ENCODE measurements around the gene PRKAG2. TPM values are rescaled to one million over a fixed set of nuclear protein-coding genes. Genes with fewer than 3 reads are reported as not detected.
"Not testable (repeated sequence)": the region's sequence is repeated elsewhere in the genome, so short reads cannot be mapped to it uniquely, and the experiment has no call there.

Gene PRKAG2
- polyA plus RNA-seq, 4 donors, result 24.9 to 44.4 (median 28.2) TPM

- DNase-seq (ENCODE audit: low read depth in 4 of 4, low spot score in 2 of 4), result no peak
Observed at GRCh38 chr7:151756076-151756731, 120.7 kb downstream of the PRKAG2 start.

DNA sequence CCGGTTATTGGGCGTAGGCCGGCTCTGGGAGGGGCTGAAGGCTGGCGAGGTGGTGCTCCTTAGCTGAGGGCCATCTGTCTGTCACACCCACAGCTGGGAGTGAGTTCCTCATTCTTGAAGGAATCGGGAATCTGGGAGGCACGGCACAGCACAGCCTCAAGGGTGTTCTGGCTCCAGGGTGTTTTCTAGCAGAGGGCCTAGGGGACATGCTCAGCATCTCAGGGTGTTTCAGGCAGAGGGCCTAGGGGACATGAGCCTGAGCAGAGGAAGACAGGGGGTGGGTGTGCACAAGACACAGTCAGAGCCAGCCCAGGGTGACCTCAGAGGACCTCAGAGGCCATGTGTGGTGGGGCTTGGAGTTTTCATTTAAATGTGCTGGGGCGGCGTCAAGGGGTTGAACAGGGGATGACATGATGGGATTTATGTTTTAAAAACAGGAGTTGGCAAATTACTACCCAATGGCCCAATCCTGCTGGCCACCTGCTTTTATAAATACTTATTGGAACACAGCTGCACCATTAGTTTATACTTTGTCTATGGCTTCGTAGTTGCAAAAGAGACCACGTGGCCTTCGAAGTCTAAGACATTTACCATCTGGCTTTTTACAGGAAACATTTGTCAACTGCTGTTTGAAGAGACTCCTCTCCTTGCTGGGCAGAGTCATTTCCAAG lies 121.6 kb downstream of the PRKAG2 start:
- DNase-seq (ENCODE audit: low read depth in 4 of 4, low spot score in 2 of 4), result no peak

- DNase-seq (ENCODE audit: low read depth in 4 of 4, low spot score in 2 of 4), result no peak
Observed at GRCh38 chr7:151754688-151755130, 122.2 kb downstream of the PRKAG2 start.

DNA sequence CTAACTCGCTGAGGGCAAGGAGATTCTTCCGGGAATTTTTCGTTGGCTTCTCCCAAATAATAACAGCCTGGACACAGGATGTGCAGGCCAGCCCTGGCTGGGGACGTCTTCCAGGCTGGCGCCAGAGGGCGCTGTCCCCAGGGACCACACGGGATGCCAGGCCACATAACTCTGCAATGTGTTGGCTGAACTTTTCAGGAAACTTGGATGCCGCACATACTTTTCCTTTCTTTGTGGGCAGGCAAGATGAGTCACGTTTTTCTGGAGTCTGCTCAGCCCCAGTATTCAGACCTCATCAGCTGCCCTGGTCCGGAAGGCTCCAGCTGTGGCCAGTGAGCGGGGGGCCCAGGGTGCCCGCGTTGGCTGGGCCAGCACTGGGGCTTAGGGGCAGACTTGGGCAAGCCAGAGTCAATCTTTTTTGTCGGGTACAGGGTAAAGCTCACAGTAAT lies 122.7 kb downstream of the PRKAG2 start:
- DNase-seq (ENCODE audit: low read depth in 4 of 4, low spot score in 2 of 4), result peak in 1 of 4 donors; percentile 63

- DNase-seq (ENCODE audit: low read depth in 4 of 4, low spot score in 2 of 4), result no peak
Observed at GRCh38 chr7:151752816-151753595, 123.9 kb downstream of the PRKAG2 start.

DNA sequence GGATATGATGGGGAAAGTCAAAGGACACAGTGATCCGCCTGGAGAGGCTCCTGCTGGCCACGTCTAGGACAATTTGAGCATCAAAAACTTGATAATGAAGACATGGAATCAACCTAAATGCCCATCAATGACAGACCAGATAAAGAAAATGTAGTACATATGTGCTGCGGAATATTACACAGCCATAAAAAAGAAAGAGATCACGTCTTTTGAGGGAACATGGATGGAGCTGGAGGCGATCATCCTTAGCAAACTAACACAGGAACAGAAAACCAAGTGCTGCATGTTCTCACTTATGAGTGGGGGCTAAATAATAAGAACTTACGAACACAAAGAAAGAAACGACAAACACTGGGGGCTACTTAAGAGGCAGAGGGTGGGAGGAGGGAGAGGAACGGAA lies 124.9 kb downstream of the PRKAG2 start:
- DNase-seq (ENCODE audit: low read depth in 4 of 4, low spot score in 2 of 4), result no peak

- no peak for DNase-seq (ENCODE audit: low read depth in 4 of 4, low spot score in 2 of 4)
Observed at GRCh38 chr7:151748733-151749132, 128.2 kb downstream of the PRKAG2 start.

DNA sequence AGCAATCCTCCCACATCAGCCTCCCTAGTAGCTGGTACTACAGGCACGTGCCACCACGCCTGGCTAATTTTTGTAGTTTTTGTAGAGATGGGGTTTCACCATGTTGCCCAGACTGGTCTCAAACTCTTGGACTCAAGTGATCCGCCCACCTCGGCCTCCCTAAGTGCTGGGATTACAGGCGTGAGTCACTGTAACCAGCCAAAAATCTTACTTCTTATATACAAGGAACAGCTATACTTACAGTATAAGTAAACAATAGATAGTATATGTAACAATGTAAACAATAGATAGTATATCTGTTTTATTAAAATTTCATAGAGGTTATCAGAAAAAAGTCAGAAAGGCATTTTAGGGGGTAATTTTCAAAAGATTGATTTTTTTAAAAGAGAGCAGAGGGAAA lies 128.9 kb downstream of the PRKAG2 start:
- not testable (repeated sequence) for DNase-seq (ENCODE audit: low read depth in 4 of 4, low spot score in 2 of 4)

- DNase-seq (ENCODE audit: low read depth in 4 of 4, low spot score in 2 of 4), result no peak
Observed at GRCh38 chr7:151745706-151746105, 131.2 kb downstream of the PRKAG2 start.

- no peak for DNase-seq (ENCODE audit: low read depth in 4 of 4, low spot score in 2 of 4)
Observed at GRCh38 chr7:151744656-151745638, 132.0 kb downstream of the PRKAG2 start.

- DNase-seq (ENCODE audit: low read depth in 4 of 4, low spot score in 2 of 4), result no peak
Observed at GRCh38 chr7:151744051-151744580, 132.8 kb downstream of the PRKAG2 start.

DNA sequence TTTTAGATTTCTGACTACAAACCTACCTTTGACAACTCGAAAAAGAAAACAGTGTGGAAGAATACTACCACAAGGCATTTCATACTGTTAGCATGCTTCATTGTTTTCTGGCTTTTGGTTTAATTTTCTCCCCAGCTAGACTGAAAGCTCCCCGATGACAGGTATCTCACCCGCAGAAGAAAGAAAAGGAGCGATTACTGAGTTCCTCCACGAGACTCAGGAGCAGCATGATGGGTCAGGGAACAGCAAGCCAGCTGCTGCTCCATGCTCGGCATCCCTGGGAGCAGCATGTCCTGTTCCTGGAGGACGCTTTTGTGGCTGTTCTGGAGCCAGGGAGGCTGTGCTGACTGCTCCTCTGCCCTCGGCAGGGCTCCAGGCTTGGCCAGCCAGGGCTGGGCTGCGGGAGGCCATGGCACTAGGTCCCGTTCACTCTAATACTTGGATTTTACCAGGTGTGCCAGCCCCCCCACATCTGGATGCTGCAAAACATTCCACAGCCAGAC lies 133.4 kb downstream of the PRKAG2 start:
- DNase-seq (ENCODE audit: low read depth in 4 of 4, low spot score in 2 of 4), result no peak

DNA sequence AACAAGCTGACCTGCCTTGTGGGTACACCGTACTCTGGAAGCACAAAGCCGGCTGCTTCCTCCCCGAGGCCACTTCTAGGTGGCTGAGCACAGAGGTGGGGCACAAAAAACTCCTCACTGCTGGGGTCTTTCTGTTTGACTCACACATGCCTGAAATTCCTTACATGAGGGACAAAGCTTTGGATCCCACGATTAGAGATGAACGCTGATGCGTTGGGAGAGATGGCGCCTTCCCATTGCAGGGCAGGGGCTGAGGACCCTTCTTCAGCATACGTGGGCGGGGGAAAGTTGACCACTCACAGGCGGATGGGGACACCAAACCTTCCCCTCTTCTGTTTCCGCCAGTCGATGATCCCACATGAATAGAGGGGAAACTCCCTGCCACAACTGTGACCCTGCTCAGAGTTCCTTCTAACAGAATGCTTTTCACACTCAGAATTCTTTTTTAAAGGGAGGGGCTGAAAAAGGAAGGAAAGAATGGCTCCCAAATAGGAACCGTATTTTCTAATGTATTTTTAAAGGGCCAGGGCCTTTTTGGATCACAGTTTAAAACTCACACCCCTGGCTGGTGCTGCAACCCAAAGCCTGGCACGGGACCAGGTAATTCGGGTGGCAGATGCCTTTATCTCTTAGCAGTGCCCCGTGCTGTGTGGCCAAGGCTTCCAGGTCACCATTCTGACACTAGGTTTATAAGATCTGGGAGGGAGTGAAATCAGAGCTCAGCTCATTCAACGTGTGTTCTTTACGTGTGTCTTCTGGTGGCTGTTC lies 134.0 kb downstream of the PRKAG2 start:
- DNase-seq (ENCODE audit: low read depth in 4 of 4, low spot score in 2 of 4), result no peak

- DNase-seq (ENCODE audit: low read depth in 4 of 4, low spot score in 2 of 4), result no peak
Observed at GRCh38 chr7:151741585-151741984, 135.3 kb downstream of the PRKAG2 start.

DNA sequence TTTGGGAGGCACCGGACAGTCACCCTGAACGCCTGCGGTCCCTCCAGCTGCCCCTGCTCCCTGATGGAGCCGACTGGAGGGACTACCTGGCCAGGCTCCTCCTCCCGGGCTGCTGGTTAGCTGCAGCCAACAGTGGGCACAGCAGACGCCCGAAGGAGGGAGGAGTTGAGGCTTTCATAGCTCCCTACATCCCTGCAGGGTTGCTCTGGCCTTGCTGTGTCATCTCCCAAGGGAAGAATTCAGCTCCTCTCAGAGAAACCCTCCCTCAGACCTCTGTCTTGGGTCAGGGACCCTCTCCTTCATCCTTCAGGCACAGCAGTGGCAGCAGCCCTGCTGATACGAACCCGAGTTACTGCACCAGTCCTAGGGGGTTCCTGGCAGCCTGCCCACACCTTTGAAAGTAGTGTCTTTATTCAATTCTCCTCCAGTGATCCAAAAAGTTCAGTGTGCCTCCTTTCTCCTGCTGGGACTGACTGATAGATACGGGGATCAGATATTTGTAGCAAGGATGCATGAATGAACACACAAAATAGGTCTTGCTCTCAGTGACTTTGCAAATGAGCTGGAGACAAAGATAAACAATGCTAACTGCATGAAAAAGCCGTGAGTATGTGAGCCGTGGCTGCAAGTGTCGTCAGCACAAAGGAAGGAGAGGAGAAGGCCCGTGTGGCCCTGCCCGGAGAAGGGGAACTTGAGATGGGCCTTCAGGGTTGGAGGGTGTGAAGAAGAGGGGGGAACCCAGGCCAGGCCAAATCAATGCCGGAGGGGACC lies 136.6 kb downstream of the PRKAG2 start:
- peak in 1 of 4 donors; percentile 39 for DNase-seq (ENCODE audit: low read depth in 4 of 4, low spot score in 2 of 4)

GRCh38 chr7:151738925-151739324 lies 138.0 kb downstream of the PRKAG2 start:
- no peak for DNase-seq (ENCODE audit: low read depth in 4 of 4, low spot score in 2 of 4)

- DNase-seq (ENCODE audit: low read depth in 4 of 4, low spot score in 2 of 4), result peak; percentile 80 to 89 (median 87)
Observed at GRCh38 chr7:151736403-151736909, 140.5 kb downstream of the PRKAG2 start.

GRCh38 chr7:151735851-151736402 lies 141.0 kb downstream of the PRKAG2 start:
- DNase-seq (ENCODE audit: low read depth in 4 of 4, low spot score in 2 of 4), result no peak

Measured in left renal cortex interstitium (tissue), 4 donors.